Stimulated activated CD4-positive, alpha-beta T cell treated with anti-CD3 and anti-CD28 coated beads, Interleukin-12 subunit alpha, Interleukin-12 subunit beta, amount 100 ng/mL, for 24 hours (primary cell): ENCODE results near the gene FN3KRP.
A peak's percentile ranks its signal among the peaks of the same experiment; 100 is the strongest.

ENCODE experiments used
- DNase-seq, 2 experiments: peaks; one replicate each; pipeline ENCODE4 v3.0.0-alpha.2; 2020; ENCODE audit warnings: low read depth in 2 of 2

Gene FN3KRP

DNA sequence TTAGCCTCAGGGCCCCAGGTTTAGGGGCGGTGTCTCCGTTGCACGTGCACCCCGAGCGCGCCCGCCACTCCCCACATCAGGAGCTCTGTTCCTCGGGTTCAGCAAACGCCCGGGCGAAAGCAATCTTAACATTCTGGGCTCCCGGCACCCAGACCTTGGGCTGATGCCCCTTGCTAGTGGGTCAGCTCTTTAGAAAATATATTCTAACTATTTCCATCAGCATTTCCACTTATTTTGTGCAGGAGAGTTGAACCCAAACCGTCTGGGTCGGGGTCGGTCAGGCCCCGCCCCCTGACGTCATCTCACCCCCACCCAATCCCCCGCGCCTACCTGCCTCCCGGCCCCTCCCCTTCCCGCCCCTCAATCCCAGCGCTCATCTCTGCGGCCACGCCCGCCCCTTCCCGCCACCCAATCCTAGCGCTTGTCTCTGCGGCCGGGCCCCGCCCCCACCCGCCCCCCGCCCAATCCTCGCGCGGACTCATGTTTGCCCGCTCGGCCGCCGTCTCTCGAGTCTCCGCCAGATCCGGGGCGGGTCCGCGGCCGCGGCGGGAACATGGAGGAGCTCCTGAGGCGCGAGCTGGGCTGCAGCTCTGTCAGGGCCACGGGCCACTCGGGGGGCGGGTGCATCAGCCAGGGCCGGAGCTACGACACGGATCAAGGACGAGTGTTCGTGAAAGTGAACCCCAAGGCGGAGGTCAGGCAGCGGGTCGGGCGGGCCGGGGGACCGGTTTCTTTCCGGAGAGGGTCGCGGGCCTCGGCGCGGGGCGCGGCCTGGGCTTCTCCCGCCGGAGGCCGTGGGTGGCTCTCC, at the start of gene FN3KRP:
Gene FN3KRP (plus strand): TSS at position 504 of the 808 bp plus-strand sequence. CDS start 50 bp downstream, at position 554.
- peak; percentile 89 to 95 for DNase-seq

DNA sequence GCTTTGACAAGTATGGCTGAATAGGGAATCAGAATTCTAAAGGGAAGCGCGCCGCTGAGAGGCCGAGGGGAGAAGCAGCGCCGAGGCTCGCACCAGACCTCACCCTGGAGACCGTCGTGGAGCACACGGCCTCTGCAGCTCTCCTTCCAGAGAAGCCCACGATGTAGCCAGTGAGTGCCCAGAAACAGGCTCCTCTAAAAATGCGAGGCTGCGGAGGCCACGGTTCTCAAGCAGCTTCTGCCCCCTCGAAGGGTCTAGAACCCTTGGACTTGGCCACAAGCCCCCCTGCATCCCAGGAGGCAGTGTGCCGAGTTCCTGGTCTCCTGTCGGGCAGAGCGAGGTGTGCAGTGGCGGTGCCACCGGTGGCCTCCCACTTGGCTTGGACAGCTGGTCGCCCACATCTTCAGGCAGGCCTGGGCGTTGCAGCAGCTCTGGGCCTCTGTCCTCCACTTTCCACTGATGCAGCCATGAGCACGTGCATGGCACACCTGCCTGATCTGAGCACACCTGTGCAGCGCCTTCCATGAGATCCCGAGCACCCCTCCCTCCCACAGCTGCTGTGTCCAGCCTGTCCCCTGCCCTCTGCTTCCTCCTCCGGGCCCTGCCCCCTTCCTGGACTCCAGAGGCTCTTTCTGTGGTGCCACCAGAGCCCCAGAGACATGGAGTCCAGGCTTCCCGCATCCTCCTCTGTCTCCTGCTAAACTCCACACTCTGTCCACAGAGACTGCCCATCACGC, 49.4 kb upstream of the FN3KRP start:
- no peak for DNase-seq

- no peak for DNase-seq
Measured at GRCh38 chr17:82667668-82668000, 48.9 kb upstream of the FN3KRP start.

GRCh38 chr17:82668024-82668630, 48.4 kb upstream of the FN3KRP start:
- DNase-seq, result no peak

- DNase-seq, result peak; percentile 23 to 37
Measured at GRCh38 chr17:82668631-82669099, 47.8 kb upstream of the FN3KRP start.

DNA sequence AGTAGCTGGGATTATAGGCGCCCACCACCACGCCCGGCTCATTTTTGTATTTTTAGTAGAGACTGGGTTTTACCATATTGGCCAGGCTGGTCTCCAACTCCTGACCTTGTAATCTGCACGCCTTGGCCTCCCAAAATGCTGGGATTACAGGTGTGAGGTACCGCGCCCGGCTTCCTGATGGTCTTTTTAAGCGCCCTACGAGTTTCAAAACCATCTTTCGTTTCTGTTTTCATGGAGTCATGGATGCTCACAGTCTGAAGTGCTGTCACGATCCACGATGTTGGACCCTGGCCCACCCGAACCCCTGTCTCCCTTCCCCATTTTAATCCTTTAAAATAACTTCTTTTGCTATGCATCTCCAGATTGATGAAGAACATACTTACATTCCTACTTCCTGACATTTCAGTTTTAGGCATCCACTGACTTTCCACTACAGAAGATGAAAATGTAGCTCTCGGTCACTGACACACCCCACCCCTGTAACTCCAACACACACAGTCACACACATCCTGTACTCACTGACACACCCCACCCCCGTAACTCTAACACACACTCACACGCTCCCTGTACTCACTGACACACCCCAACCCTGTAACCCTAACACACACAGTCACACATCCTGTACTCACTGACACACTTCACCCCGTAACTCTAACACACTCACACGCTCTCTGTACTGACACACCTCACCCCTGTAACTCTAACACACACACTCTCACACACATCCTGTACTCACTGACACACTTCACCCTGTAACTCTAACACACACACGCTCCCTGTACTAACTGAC, 45.6 kb upstream of the FN3KRP start:
- DNase-seq, result no peak

- no peak for DNase-seq
Measured at GRCh38 chr17:82674656-82675475, 41.6 kb upstream of the FN3KRP start.

GRCh38 chr17:82675476-82676245, 40.8 kb upstream of the FN3KRP start:
- DNase-seq, result no peak

DNA sequence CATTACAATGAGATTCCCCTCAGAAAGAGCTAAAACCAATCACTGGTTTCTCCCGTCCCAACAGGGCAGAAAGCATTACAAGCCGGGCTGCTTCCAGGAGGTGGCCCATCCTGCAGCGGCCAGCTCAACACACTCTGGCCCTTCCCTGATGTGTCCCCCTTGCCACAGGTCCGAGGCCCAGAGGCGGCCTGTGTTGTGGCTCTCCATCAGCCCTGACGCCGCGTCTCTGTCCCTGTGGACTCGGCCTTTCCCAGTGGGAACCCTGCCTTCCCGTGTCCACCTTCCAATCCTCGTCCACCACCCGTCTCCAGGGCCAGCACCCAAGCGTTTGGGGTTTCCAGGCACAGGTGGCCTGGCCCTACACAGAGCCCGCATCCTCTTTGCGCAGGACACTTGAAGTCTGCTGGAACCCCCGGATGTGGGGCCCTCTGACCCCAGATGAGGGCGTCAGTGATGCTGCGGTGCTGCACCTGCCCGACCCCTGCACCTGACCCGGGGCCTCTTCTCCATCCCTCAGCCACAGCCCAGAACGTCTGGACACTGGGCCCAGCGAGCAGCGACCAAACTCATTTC, 39.1 kb upstream of the FN3KRP start:
- no peak for DNase-seq

- no peak for DNase-seq
Measured at GRCh38 chr17:82678265-82678891, 38.1 kb upstream of the FN3KRP start.

DNA sequence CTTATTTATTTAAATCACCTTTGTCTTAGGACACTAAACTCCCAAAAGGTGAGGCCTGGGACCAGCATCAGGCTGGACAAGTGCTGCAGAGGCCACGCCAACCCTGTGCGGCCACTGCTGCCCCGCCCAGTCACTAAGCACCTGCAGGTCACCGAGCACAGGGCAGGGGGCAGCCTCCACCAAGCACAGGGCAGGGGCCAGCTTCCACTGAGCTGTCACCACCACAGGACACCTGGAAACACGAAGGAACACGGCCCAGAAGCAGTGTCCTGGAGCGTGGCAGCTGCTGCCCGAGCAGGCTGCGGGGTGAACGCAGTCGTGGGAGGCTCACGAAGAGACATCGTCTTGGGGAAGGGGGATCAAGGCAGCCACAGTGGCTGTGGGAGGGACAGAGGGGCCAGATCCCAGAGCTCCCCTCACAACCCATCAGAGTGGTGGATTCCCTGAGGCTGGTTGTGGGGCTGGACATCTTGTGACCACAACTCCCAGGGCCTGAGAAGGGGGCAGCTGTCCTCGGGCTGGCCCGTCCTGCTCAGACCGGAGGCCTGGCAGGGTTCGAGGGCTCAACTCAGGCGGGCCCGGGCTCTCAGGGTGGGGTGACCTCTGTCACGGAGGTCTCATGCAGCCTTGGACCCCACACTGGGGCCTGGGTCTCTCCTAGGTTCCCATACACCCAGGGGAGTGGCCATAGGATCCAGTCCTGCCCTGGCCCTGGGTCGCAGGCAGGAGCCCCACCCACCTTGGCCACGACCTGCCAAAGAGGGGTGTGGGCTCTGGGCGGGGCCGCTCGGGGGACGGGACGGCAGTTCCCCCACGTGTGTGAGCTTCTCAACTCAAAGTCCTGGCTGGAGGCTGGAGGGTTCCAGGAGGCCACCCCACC, 36.7 kb upstream of the FN3KRP start:
- DNase-seq, result no peak

DNA sequence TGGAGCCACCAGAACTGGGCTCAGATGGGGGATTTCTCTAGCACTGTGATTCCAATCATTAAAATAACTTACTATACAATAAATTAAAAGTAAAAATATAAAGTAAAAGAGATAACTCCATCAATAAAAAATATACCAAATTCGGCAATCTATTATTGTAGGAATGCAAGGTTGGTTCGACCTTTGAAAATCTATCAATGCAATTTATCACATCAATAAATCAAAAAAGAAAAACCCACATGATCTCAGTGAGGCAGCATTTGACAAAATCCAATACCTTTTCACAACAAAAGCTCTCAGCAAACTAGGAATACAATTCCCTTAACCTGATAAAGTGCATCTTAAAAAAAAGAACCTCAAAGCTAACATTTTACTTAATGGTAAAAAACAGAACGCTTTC, 35.0 kb upstream of the FN3KRP start:
- DNase-seq, result no peak

DNA sequence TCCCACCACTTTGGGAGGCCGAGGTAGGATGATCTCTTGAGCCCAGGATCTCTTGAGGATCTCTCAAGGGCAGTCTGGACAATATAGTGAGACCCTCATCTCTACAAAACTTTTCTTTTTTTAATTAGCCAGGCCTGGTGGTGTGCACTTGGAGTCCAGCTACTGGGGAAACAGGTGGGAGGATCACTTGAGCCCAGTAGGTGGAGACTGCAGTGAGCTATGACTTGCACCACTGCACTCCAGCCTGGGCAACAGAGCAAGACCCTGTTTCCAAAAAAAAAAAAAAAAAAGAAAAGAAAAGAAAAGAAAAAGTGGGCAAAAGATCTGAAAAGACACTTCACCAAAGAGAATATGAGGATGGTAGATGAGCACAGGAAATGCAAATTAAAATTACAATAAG, 33.0 kb upstream of the FN3KRP start:
- no peak for DNase-seq

DNA sequence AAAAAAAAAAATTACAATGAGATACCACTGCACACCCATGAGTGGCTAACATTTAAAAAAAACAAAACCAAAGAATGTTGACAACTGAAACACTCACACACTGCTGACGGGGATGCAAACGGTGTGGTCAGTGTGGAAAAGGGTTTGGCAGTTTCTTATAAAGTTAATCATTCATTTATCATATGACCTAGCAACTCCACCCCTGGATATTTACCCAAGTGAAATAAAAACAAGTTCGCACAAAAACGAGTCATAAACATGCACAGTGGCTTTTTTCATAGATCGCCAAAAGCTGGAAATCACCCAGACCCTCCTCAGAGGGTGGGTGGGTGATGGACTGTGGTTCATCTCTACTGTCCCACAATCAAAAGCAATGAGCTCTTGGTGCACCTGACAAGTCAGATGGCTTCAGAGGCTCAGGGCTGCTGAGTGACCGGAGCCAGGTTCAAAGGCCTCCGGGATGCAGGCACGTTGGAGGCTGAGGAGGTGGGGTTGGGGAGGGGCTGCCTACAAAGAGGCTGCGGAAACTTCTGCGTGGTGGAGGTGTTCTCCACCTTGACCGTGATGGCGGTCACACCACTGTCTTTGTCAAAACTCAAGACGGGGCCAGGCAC, 32.2 kb upstream of the FN3KRP start:
- DNase-seq, result no peak

DNA sequence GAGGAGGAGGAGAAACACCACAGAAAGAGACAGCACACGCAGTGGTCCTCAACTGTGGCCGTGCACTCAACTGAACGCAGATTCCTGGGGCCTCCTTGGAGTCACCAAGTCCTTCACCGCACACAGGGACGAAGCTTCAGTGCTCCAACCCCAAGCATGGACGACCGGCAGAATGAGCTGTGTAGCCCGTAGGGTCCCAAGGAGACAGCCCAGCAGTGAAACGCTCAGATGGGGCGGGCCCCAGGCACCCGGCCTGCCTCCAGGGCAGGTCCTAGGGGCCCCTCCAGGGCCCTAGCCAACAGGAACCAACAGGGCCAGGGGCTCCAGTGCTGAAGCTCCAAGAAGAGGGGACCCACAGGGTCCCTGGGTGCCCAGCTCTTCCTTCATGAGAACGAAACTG, 31.2 kb upstream of the FN3KRP start:
- no peak for DNase-seq

GRCh38 chr17:82686366-82687324, 29.9 kb upstream of the FN3KRP start:
- DNase-seq, result no peak

GRCh38 chr17:82687375-82687861, 29.1 kb upstream of the FN3KRP start:
- no peak for DNase-seq
